Stimulated activated CD4-positive, alpha-beta T cell treated with anti-CD3 and anti-CD28 coated beads, Interleukin-4, amount 100 ng/mL, for 4 hours (primary cell): Measurements from ENCODE around the gene RNF103.

ENCODE experiments used
- DNase-seq, 2 experiments: peaks; one replicate each; pipeline ENCODE4 v3.0.0-alpha.2; 2020

The RNF103 gene

GRCh38 chr2:86562922-86563649, 60.6 kb downstream of the RNF103 start, which contains the start of gene CHMP3:
Gene CHMP3, minus strand, starts transcription at chr2:86563443. Its CDS starts 95 bp downstream, at chr2:86563348.
- peak; percentile 94 to 98 for DNase-seq

- DNase-seq: no peak
These were observed 61.2 kb downstream of the RNF103 start for GRCh38 chr2:86562485-86562921.

- no peak for DNase-seq
These were observed 65.8 kb downstream of the RNF103 start for GRCh38 chr2:86557836-86558235.

GRCh38 chr2:86556508-86556907, 67.2 kb downstream of the RNF103 start:
- DNase-seq: no peak
